ENCODE data around the gene GAB2.

Gene GAB2

DNA sequence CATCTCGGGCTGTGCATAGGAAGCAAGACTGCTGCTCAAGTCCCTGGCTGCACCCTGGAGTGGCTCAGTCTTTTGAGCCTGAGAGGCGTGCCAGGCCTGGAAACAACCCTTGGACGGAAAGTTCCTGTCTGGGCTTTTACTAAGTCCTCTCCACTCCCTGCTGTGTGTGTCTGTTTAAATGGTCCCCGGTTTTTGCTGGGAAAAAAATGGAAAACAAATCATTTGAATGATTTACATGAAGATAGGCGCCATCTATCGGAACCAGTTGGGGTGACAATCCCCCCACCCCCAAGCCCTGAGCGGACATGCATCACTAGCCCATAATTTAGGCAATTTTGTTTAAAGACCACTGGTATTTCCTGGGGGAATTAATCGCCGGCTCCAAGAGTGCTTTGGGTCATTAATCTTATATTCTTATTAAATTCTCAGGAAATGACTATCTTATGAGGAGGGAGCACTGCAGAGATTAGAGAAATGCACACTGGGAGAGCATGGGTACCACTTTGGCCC lies 2.7 kb upstream of the GAB2 start:
- Histone ChIP-seq H3K36me3 (ENCODE audit: insufficient read depth, insufficient read length, low read length) (no peaks in the 10 kb centered on the region), H3K4me3 (ENCODE audit: insufficient read length, low read depth) (no peak overlapping the region), H3K9me3 (ENCODE audit: insufficient read depth, low read length) (no peaks in the 10 kb centered on the region), H3K27me3 (ENCODE audit: insufficient read depth, insufficient read length) (peaks cover 15% of the 10 kb centered on the region), H3K4me1 (ENCODE audit: insufficient read depth, insufficient read length) (peaks cover 4% of the 10 kb centered on the region), H3K9ac (ENCODE audit: insufficient read length, low read depth) (no peak overlapping the region)
- DNase-seq (ENCODE audit: low read depth, low spot score) = no peak
- TF ChIP-seq SUZ12 (IDR thresholded peaks at IDR 0.05; ENCODE audit: extremely low read depth, insufficient read depth, insufficient read length) = no peak
- TF ChIP-seq YY1 (IDR thresholded peaks at IDR 0.05; ENCODE audit: insufficient read depth, insufficient read length) = no peak
- no peak for TF ChIP-seq ZNF274 (IDR thresholded peaks at IDR 0.05; ENCODE audit: low read depth, low read length)

DNA sequence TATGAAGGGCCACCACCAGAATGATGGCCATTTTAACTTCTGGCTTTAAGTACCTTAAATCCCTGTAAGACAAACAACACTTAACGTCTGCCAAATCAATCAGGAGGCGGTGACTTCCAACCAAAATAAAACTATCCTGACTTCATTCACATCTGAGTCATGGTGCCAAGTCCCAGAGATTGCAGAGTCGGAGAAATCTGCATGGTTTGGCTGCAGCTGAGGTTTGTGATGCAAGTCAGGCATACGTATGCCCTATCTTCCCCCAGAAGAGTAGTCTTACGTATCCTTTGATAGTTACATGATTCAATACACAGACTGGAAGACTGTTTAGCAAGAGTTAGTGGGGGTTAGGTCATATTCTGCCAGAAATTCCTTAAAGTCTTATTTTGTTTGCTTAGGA lies 1.7 kb upstream of the GAB2 start:
- Histone ChIP-seq H3K9ac (ENCODE audit: insufficient read length, low read depth) (no peak overlapping the region), H3K9me3 (ENCODE audit: insufficient read depth, low read length) (no peaks in the 10 kb centered on the region), H3K36me3 (ENCODE audit: insufficient read depth, insufficient read length, low read length) (no peaks in the 10 kb centered on the region), H3K4me3 (ENCODE audit: insufficient read length, low read depth) (no peak overlapping the region), H3K27me3 (ENCODE audit: insufficient read depth, insufficient read length) (peaks cover 15% of the 10 kb centered on the region), H3K4me1 (ENCODE audit: insufficient read depth, insufficient read length) (peaks cover 4% of the 10 kb centered on the region)
- TF ChIP-seq SUZ12 (IDR thresholded peaks at IDR 0.05; ENCODE audit: extremely low read depth, insufficient read depth, insufficient read length) = no peak
- TF ChIP-seq YY1 (IDR thresholded peaks at IDR 0.05; ENCODE audit: insufficient read depth, insufficient read length) = no peak
- TF ChIP-seq ZNF274 (IDR thresholded peaks at IDR 0.05; ENCODE audit: low read depth, low read length) = no peak
- no peak for DNase-seq (ENCODE audit: low read depth, low spot score)

DNA sequence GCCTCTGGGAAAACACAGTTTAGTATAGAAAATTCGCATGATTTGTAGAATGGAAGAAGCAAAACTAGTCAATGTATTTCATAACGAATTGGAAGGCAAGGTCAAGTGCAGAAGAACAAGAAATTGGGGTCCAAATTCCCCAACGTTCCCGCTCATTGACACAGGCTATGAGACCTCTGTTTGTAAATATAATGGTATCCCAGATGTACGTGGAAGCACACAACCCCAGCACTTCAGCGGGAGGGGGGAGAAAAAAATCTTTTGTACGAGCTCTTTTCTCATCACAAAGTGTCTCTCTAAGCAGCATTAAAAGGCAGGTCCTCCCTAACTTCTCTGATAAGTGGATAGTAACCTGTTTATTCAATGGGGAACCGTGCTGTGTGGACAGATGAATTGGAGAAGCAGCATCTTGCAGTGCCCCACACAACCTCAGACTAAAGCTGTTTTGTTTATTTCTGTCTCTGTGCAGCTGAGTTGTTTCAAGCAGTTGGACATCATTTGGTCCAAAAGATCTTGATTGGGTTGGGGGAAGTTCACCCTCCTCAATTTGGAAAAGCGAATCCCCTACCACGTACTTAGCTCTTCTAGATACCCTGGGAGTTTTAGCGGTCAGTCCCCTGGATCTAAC lies 1.1 kb upstream of the GAB2 start:
- TF ChIP-seq SUZ12 (IDR thresholded peaks at IDR 0.05; ENCODE audit: extremely low read depth, insufficient read depth, insufficient read length) (no peak), YY1 (IDR thresholded peaks at IDR 0.05; ENCODE audit: insufficient read depth, insufficient read length) (no peak), ZNF274 (IDR thresholded peaks at IDR 0.05; ENCODE audit: low read depth, low read length) (no peak)
- H3K9me3 ChIP-seq (ENCODE audit: insufficient read depth, low read length) = no peaks in the 10 kb centered on the region
- H3K36me3 ChIP-seq (ENCODE audit: insufficient read depth, insufficient read length, low read length) = no peaks in the 10 kb centered on the region
- peaks cover 4% of the 10 kb centered on the region for H3K4me1 ChIP-seq (ENCODE audit: insufficient read depth, insufficient read length)
- peak overlapping the region; percentile 54 for H3K4me3 ChIP-seq (ENCODE audit: insufficient read length, low read depth)
- H3K9ac ChIP-seq (ENCODE audit: insufficient read length, low read depth) = peak overlapping the region; percentile 81
- H3K27me3 ChIP-seq (ENCODE audit: insufficient read depth, insufficient read length) = peaks cover 15% of the 10 kb centered on the region
- no peak for DNase-seq (ENCODE audit: low read depth, low spot score)

DNA sequence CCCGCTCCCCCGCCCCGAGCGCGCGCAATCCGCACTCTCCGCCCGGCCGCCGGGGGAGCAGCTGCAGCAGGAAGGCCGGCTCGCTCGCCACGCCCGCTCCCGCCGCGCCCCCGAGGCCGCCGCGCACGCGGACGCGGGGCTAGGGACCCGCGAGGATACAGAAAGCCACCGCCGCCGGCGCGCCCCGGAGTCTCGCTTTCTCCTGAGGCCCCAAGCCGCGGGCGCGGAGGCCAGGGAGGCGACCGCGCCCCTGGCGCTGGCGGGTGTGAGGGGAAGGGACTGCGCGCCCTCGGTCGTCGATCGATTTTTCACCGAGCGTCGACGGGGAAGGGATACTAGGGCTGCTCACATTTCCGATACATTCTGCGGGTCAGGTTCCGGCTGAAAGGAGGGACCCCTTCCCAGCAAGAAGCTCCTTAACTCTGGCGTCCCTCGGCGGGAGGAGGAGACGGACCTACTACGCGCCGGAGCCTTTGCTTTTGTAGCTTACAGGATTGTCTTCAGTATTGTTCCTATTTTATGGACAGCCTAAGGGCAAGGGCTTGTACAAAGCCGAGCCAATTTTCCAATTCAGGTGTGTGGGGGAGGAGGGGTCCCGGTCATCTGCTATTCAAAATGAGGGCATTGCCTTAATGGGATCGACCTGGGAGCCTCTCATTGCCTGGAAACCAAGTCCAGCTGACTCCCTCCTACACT lies 416 bp upstream of the GAB2 start:
- Histone ChIP-seq H3K9me3 (ENCODE audit: insufficient read depth, low read length) (no peaks in the 10 kb centered on the region), H3K27me3 (ENCODE audit: insufficient read depth, insufficient read length) (peaks cover 15% of the 10 kb centered on the region), H3K4me1 (ENCODE audit: insufficient read depth, insufficient read length) (peaks cover 4% of the 10 kb centered on the region), H3K4me3 (ENCODE audit: insufficient read length, low read depth) (peak overlapping the region; percentile 54), H3K9ac (ENCODE audit: insufficient read length, low read depth) (peak overlapping the region; percentile 81), H3K36me3 (ENCODE audit: insufficient read depth, insufficient read length, low read length) (no peaks in the 10 kb centered on the region)
- TF ChIP-seq SUZ12 (IDR thresholded peaks at IDR 0.05; ENCODE audit: extremely low read depth, insufficient read depth, insufficient read length) (no peak), ZNF274 (IDR thresholded peaks at IDR 0.05; ENCODE audit: low read depth, low read length) (no peak), YY1 (IDR thresholded peaks at IDR 0.05; ENCODE audit: insufficient read depth, insufficient read length) (no peak)
- no peak for DNase-seq (ENCODE audit: low read depth, low spot score)

DNA sequence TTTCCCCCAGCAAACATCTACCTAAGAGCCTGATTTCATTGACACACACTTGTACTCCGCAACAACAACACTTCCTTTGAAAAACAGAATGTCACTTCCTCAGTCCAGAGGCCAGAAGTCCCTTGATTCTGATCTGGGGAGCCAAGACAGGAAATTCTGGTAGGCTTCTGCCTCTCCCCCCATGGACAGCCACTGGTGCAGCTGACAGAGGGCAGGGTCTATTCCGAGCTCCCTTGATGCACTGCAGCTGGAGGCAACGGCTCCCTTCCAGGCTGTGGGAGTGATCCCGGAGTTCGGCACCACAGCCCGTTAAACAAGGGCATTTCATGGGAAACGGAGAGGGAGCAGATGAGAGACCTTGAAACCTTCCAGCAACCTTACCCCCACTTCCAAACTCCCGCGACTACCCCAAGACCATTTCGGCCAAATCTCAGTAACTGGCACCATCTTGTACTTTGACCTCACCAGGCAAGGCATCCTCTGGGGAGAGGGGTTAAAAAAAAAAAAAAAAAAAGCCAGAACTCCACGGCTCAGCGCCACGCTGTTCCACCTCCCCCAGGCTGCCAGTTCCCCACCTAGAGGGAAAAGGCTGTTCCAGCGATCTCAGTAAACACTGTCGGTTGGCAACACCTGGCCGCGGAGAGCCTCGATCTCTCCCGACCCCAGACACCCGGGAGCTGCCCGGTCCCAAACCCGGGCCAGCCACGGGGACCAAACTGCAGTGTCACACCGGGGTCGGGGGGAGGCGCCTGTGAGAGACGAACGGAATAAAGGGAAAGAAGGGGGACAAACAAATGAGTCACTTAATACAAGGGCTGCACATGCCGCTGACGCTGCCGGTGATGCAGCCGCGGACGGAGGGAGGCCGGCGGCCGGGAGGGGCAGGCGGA lies 1.1 kb downstream of the GAB2 start:
- Histone ChIP-seq H3K4me3 (ENCODE audit: insufficient read length, low read depth) (peak overlapping the region; percentile 34), H3K27me3 (ENCODE audit: insufficient read depth, insufficient read length) (peaks cover 15% of the 10 kb centered on the region), H3K9ac (ENCODE audit: insufficient read length, low read depth) (peak overlapping the region; percentile 71), H3K9me3 (ENCODE audit: insufficient read depth, low read length) (no peaks in the 10 kb centered on the region), H3K4me1 (ENCODE audit: insufficient read depth, insufficient read length) (peaks cover 4% of the 10 kb centered on the region), H3K36me3 (ENCODE audit: insufficient read depth, insufficient read length, low read length) (no peaks in the 10 kb centered on the region)
- DNase-seq (ENCODE audit: low read depth, low spot score) = peak; percentile 74
- TF ChIP-seq SUZ12 (IDR thresholded peaks at IDR 0.05; ENCODE audit: extremely low read depth, insufficient read depth, insufficient read length) (no peak), YY1 (IDR thresholded peaks at IDR 0.05; ENCODE audit: insufficient read depth, insufficient read length) (no peak), ZNF274 (IDR thresholded peaks at IDR 0.05; ENCODE audit: low read depth, low read length) (no peak)

DNA sequence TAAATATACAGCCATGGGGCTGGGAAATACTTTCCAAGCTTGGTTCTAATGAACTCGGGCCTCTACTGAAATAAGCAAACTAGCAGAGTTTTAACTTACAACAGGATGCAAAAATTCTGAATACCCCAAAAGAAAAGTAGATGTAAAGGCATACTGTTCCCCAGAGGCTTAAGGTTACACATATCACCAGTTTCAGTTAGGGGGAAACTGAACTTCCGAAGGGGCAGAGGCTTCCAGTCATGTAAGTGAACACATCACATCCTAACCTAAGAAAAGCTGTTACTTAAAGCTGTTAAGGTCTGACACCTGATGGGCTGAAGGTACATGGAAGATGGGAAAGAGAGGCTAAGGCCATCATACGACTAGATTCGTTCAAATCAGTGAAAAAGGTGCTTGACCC lies 2.3 kb downstream of the GAB2 start:
- no peak for TF ChIP-seq YY1 (IDR thresholded peaks at IDR 0.05; ENCODE audit: insufficient read depth, insufficient read length)
- no peak for TF ChIP-seq SUZ12 (IDR thresholded peaks at IDR 0.05; ENCODE audit: extremely low read depth, insufficient read depth, insufficient read length)
- no peak for TF ChIP-seq ZNF274 (IDR thresholded peaks at IDR 0.05; ENCODE audit: low read depth, low read length)
- no peak for DNase-seq (ENCODE audit: low read depth, low spot score)
- Histone ChIP-seq H3K36me3 (ENCODE audit: insufficient read depth, insufficient read length, low read length) (no peaks in the 10 kb centered on the region), H3K4me1 (ENCODE audit: insufficient read depth, insufficient read length) (peaks cover 4% of the 10 kb centered on the region), H3K27me3 (ENCODE audit: insufficient read depth, insufficient read length) (peaks cover 15% of the 10 kb centered on the region), H3K9me3 (ENCODE audit: insufficient read depth, low read length) (no peaks in the 10 kb centered on the region), H3K9ac (ENCODE audit: insufficient read length, low read depth) (no peak overlapping the region), H3K4me3 (ENCODE audit: insufficient read length, low read depth) (no peak overlapping the region)

Measured in NT2/D1 (cell line).